Panc1 (cell line): ENCODE results near the gene UPK1B. TPM values are rescaled to one million over a fixed set of nuclear protein-coding genes. Genes with fewer than 3 reads are reported as not detected.

ENCODE experiments used
- ATAC-seq: fragments of 200-7000 bp; cut with Tn5 transposase; 2 replicates; pipeline ENCODE4 v1.9.1; 2020; ENCODE audit warnings: mild to moderate bottlenecking, moderate library complexity
- BruUV-seq: library from RNA; stranded (reverse); fragments of 400-500 nt; replicated peaks from 2 replicates; lab custom pipeline; 2021; lab: Mats Ljungman, UMichigan
- CTCF ChIA-PET: fragments of 300-600 bp; sonication (Branson Sonifier 250); formaldehyde crosslinking; loops from one replicate; lab custom pipeline; 2022; ENCODE audit warnings: antibody characterized with exemption; lab: Charles Lee
- POLR2A ChIA-PET: fragments of 300-600 bp; sonication (Branson Sonifier 250); formaldehyde crosslinking; loops from one replicate; lab custom pipeline; 2022; ENCODE audit warnings: antibody characterized with exemption; lab: Charles Lee
- DNase-seq: peaks from one replicate; pipeline ENCODE4 v3.0.0-alpha.2; 2010; ENCODE audit warnings: low read depth, low spot score
- H3K27ac ChIP-seq: 2 replicates; pipeline ENCODE4 v1.5.1; 2011; ENCODE audit warnings: mild to moderate bottlenecking, low read length, inconsistent platforms
- H3K27me3 ChIP-seq: fragments of 200-500 bp; sonication (Bioruptor generic); 2 replicates; pipeline ENCODE4 v1.6.0; 2014; ENCODE audit warnings: low read length, inconsistent platforms; ENCODE audit not compliant: control insufficient read depth, insufficient read depth
- H3K36me3 ChIP-seq: fragments of 200-500 bp; sonication (Bioruptor generic); 2 replicates; pipeline ENCODE4 v1.5.1; 2014; ENCODE audit warnings: inconsistent platforms, mild to moderate bottlenecking, low read length, moderate library complexity; ENCODE audit not compliant: control insufficient read depth, insufficient read depth
- H3K4me1 ChIP-seq: 2 replicates; pipeline ENCODE4 v1.5.1; 2011; ENCODE audit warnings: inconsistent platforms, mild to moderate bottlenecking, low read length, moderate library complexity; ENCODE audit not compliant: control insufficient read depth, insufficient read depth
- H3K4me3 ChIP-seq, 2 experiments: 2 replicates each; pipeline ENCODE4 v1.5.1; 2011 to 2012; ENCODE audit warnings: low read depth in 2 of 2, low read length in 2 of 2, mild to moderate bottlenecking in 2 of 2, inconsistent platforms in 1 of 2, moderate library complexity in 1 of 2
- H3K9me3 ChIP-seq: fragments of 200-500 bp; sonication (Bioruptor generic); 2 replicates; pipeline ENCODE4 v1.5.1; 2014; ENCODE audit warnings: low read depth, mild to moderate bottlenecking, inconsistent platforms, low read length, moderate library complexity; ENCODE audit not compliant: control insufficient read depth, insufficient read depth
- CTCF ChIP-seq: fragments of 450-650 bp; IDR thresholded peaks from 2 replicates; pipeline ENCODE4 v1.5.1; 2017; ENCODE audit warnings: mild to moderate bottlenecking
- POLR2AphosphoS5 ChIP-seq: IDR thresholded peaks from 2 replicates; pipeline ENCODE4 v1.6.1; 2012; ENCODE audit warnings: mild to moderate bottlenecking, low read depth, low read length, moderate library complexity
- REST ChIP-seq, 2 experiments: IDR thresholded peaks; 2 replicates each; pipeline ENCODE4 v1.6.1; 2011 to 2012; ENCODE audit warnings: low read depth in 2 of 2, control low read depth in 1 of 2, low read length in 1 of 2, mild to moderate bottlenecking in 1 of 2, moderate library complexity in 1 of 2; ENCODE audit not compliant: insufficient read depth in 1 of 2
- SIN3A ChIP-seq: IDR thresholded peaks from 2 replicates; pipeline ENCODE4 v1.6.1; 2012; ENCODE audit warnings: low read depth, mild to moderate bottlenecking, low read length, moderate library complexity, borderline replicate concordance; ENCODE audit not compliant: insufficient read depth
- TCF7L2 ChIP-seq: IDR thresholded peaks from 2 replicates; pipeline ENCODE4 v1.6.1; 2011; ENCODE audit warnings: mild to moderate bottlenecking, low read depth, low read length, inconsistent platforms
- in situ Hi-C: cut with HindIII; loops from 2 replicates; pipeline ENCODE4 v1.10.0; 2016; ENCODE audit warnings: low sequenced_read_pairs, low pct_unique_long_range_greater_than_20kb
- intact Hi-C: fragments of 100-400 bp; cut with micrococcal nuclease; formaldehyde crosslinking; loops from one replicate; pipeline ENCODE4 v1.10.0; 2022; ENCODE audit not compliant: unreplicated experiment
- total RNA-seq: library from RNA; stranded (reverse); gene quantifications from one replicate; pipeline ENCODE4 v1.2.1, GENCODE V29; 2021; ENCODE audit not compliant: unreplicated experiment

The UPK1B gene
- total RNA-seq, 1 experiment from 2014 or later: 4.4 TPM

- no peak for DNase-seq
- no peak for TF ChIP-seq TCF7L2
- TF ChIP-seq REST (IDR thresholded peaks at IDR 0.05; ENCODE audit: insufficient read depth in 1 of 2, low read depth in 2 of 2, low read length in 1 of 2): no peak
- no peak for TF ChIP-seq SIN3A
- TF ChIP-seq POLR2AphosphoS5: no peak
- TF ChIP-seq CTCF: no peak
- ChIA-PET POLR2A (no interaction called here), CTCF (no interaction called here)
- H3K4me1 ChIP-seq: no peaks in the 10 kb centered on the region
- no peaks in the 10 kb centered on the region for H3K9me3 ChIP-seq
- ATAC-seq: peak; percentile 47
- intact Hi-C loops (no loop called here), in situ Hi-C loops (no loop called here)
- no peaks in the 10 kb centered on the region for H3K36me3 ChIP-seq
- BruUV-seq: no TSS peak
- H3K27me3 ChIP-seq: no peaks in the 10 kb centered on the region
- H3K27ac ChIP-seq: no peak overlapping the region
- H3K4me3 ChIP-seq: no peak overlapping the region
Measured at GRCh38 chr3:119195151-119195476, 21.7 kb downstream of the UPK1B start.

DNA sequence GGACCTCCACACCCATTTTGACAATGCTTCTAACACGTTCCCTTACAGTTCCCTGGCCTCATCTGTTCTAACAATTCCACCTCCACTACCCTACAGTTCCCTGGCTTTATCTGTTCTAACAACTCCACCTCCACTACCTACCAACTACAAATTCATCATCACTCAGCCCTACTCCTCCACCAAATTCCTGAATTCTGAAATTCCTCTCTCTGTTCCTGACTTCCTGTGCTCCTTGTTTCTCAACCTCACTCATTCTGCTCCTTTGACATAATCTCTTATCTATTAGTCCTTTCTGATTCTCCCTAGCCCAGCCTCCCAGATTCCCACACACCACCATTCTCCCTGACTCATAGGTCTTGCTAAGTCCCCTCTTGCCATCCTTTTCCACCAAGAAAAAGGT, 22.5 kb downstream of the UPK1B start:
- H3K4me1 ChIP-seq: no peaks in the 10 kb centered on the region
- intact Hi-C loops (no loop called here), in situ Hi-C loops (no loop called here)
- no peaks in the 10 kb centered on the region for H3K27me3 ChIP-seq
- H3K36me3 ChIP-seq: no peaks in the 10 kb centered on the region
- H3K27ac ChIP-seq: no peak overlapping the region
- ChIA-PET CTCF (no interaction called here), POLR2A (no interaction called here)
- H3K4me3 ChIP-seq: no peak overlapping the region
- no peaks in the 10 kb centered on the region for H3K9me3 ChIP-seq
- BruUV-seq: no TSS peak
- DNase-seq (no peak), ATAC-seq (no peak)
- TF ChIP-seq CTCF (no peak), SIN3A (no peak), POLR2AphosphoS5 (no peak), REST (IDR thresholded peaks at IDR 0.05; ENCODE audit: insufficient read depth in 1 of 2, low read depth in 2 of 2, low read length in 1 of 2) (no peak), TCF7L2 (no peak)
